Mesenchymal stem cell (in vitro differentiated cells and primary cell): ENCODE measurements around the gene GRAMD1B.

Source experiments
- DNase-seq: peaks from one replicate; pipeline ENCODE4 v3.0.0-alpha.2; 2013
- H2AFZ ChIP-seq: one replicate; pipeline ENCODE4 v1.6.1; 2013; ENCODE audit warnings: low read depth, mild to moderate bottlenecking, control low read depth, inconsistent platforms, low read length, moderate library complexity
- H2AK5ac ChIP-seq: 2 replicates; pipeline ENCODE4 v1.6.1; 2013; ENCODE audit warnings: low read length, moderate library complexity, mild to moderate bottlenecking, inconsistent platforms; ENCODE audit not compliant: severe bottlenecking
- H2BK120ac ChIP-seq: one replicate; pipeline ENCODE4 v1.6.1; 2013; ENCODE audit warnings: low read depth, mild to moderate bottlenecking, inconsistent platforms, low read length, moderate library complexity
- H2BK12ac ChIP-seq, 2 experiments: one replicate each; pipeline ENCODE4 v1.6.1; 2013; ENCODE audit warnings: inconsistent platforms in 2 of 2, low read length in 2 of 2, mild to moderate bottlenecking in 2 of 2, moderate library complexity in 2 of 2, control low read depth in 1 of 2
- H2BK15ac ChIP-seq: one replicate; pipeline ENCODE4 v1.6.1; 2013; ENCODE audit warnings: mild to moderate bottlenecking, low read depth, inconsistent platforms; ENCODE audit not compliant: poor library complexity, severe bottlenecking
- H2BK5ac ChIP-seq: 2 replicates; pipeline ENCODE4 v1.6.1; 2013; ENCODE audit warnings: low read depth, mild to moderate bottlenecking, low read length, control low read depth, inconsistent platforms; ENCODE audit not compliant: poor library complexity, severe bottlenecking
- H3K14ac ChIP-seq, 2 experiments: one replicate each; pipeline ENCODE4 v1.6.1; 2013; ENCODE audit warnings: inconsistent platforms in 2 of 2, low read length in 2 of 2, control low read depth in 1 of 2, mild to moderate bottlenecking in 1 of 2, moderate library complexity in 1 of 2
- H3K18ac ChIP-seq, 2 experiments: one replicate each; pipeline ENCODE4 v1.6.1; 2013; ENCODE audit warnings: inconsistent platforms in 2 of 2, low read length in 2 of 2, control low read depth in 1 of 2, low read depth in 1 of 2, mild to moderate bottlenecking in 1 of 2
- H3K23ac ChIP-seq, 2 experiments: one replicate each; pipeline ENCODE4 v1.6.1; 2013; ENCODE audit warnings: inconsistent platforms in 2 of 2, low read length in 2 of 2, mild to moderate bottlenecking in 2 of 2, moderate library complexity in 2 of 2, control low read depth in 1 of 2
- H3K27ac ChIP-seq: 2 replicates; pipeline ENCODE4 v1.5.1; 2013; ENCODE audit warnings: mild to moderate bottlenecking, moderate library complexity, low read length, control low read depth, inconsistent platforms; ENCODE audit not compliant: poor library complexity, severe bottlenecking
- H3K27me3 ChIP-seq, 2 experiments: 2 replicates each; pipeline versions ENCODE4 v1.6.1 to v1.7.0; 2013; ENCODE audit warnings: low read length in 2 of 2, mild to moderate bottlenecking in 2 of 2, moderate library complexity in 2 of 2, control low read depth in 1 of 2, inconsistent platforms in 1 of 2; ENCODE audit not compliant: control insufficient read depth in 1 of 2, insufficient read depth in 1 of 2
- H3K36me3 ChIP-seq, 2 experiments: 2 replicates each; pipeline versions ENCODE4 v1.6.1 to v1.7.0; 2013; ENCODE audit warnings: low read length in 2 of 2, control low read depth in 1 of 2, inconsistent platforms in 1 of 2, low read depth in 1 of 2, mild to moderate bottlenecking in 1 of 2; ENCODE audit not compliant: insufficient read depth in 2 of 2, control insufficient read depth in 1 of 2
- H3K4ac ChIP-seq, 2 experiments: one replicate each; pipeline ENCODE4 v1.6.1; 2013; ENCODE audit warnings: inconsistent platforms in 2 of 2, low read length in 2 of 2, mild to moderate bottlenecking in 2 of 2, moderate library complexity in 2 of 2, control low read depth in 1 of 2, low read depth in 1 of 2
- H3K4me1 ChIP-seq: 2 replicates; pipeline ENCODE4 v1.6.1; 2013; ENCODE audit warnings: low read depth, low read length, control low read depth; ENCODE audit not compliant: control insufficient read depth, insufficient read depth
- H3K4me2 ChIP-seq: 2 replicates; pipeline ENCODE4 v1.6.1; 2013; ENCODE audit warnings: low read length, mild to moderate bottlenecking, inconsistent platforms; ENCODE audit not compliant: poor library complexity, severe bottlenecking
- H3K4me3 ChIP-seq, 2 experiments: 2 replicates each; pipeline versions ENCODE4 v1.5.1 to v1.7.0; 2013; ENCODE audit warnings: low read length in 2 of 2, mild to moderate bottlenecking in 2 of 2, control low read depth in 1 of 2, low read depth in 1 of 2; ENCODE audit not compliant: insufficient read depth in 1 of 2
- H3K79me1 ChIP-seq: replicated peaks from 2 replicates; pipeline ENCODE4 v1.6.1; 2013; ENCODE audit warnings: mild to moderate bottlenecking, control low read depth, low read length, inconsistent platforms; ENCODE audit not compliant: poor library complexity, severe bottlenecking
- H3K9ac ChIP-seq: 2 replicates; pipeline ENCODE4 v1.7.0; 2013; ENCODE audit warnings: mild to moderate bottlenecking, low read length, moderate library complexity
- H3K9me3 ChIP-seq: 2 replicates; pipeline ENCODE4 v1.7.0; 2013; ENCODE audit warnings: mild to moderate bottlenecking, low read length; ENCODE audit not compliant: control insufficient read depth
- H4K8ac ChIP-seq: one replicate; pipeline ENCODE4 v1.6.1; 2013; ENCODE audit warnings: inconsistent platforms, mild to moderate bottlenecking, low read length, moderate library complexity
- H4K91ac ChIP-seq: one replicate; pipeline ENCODE4 v1.6.1; 2013; ENCODE audit warnings: mild to moderate bottlenecking, low read length, inconsistent platforms
- WGBS: methylation state at CpG from one replicate; pipeline ENCODE4 v1.1.7; 2013; ENCODE audit warnings: mixed read lengths; 5-methylcytosine and 5-hydroxymethylcytosine counted together

GRAMD1B gene

GRCh38 chr11:123521001-123521400, 90.9 kb downstream of the GRAMD1B start:
- Histone ChIP-seq H2BK15ac (no peak overlapping the region), H3K23ac (no peak overlapping the region), H3K27ac (no peak overlapping the region), H3K14ac (no peak overlapping the region), H3K4ac (no peak overlapping the region), H3K27me3 (peaks cover 0 to 8% of the 10 kb centered on the region in 2 experiments), H3K4me3 (no peak overlapping the region), H3K9ac (no peak overlapping the region), H2AK5ac (no peak overlapping the region), H3K4me2 (no peak overlapping the region), H4K91ac (no peak overlapping the region), H3K9me3 (no peaks in the 10 kb centered on the region), H3K79me1 (no peaks in the 10 kb centered on the region), H2BK5ac (no peak overlapping the region), H2BK12ac (no peak overlapping the region), H3K18ac (no peak overlapping the region), H2BK120ac (no peak overlapping the region), H3K4me1 (peaks cover 7% of the 10 kb centered on the region), H2AFZ (no peak overlapping the region), H4K8ac (no peak overlapping the region), H3K36me3 (no peaks in the 10 kb centered on the region)
- no peak for DNase-seq
- WGBS, result 100% methylated on average over 1 of the region's 3 CpGs

- Histone ChIP-seq H2BK5ac (no peak overlapping the region), H3K9me3 (no peaks in the 10 kb centered on the region), H2BK15ac (no peak overlapping the region), H3K18ac (no peak overlapping the region), H2AK5ac (no peak overlapping the region), H2AFZ (no peak overlapping the region), H3K4ac (no peak overlapping the region), H4K91ac (no peak overlapping the region), H3K23ac (no peak overlapping the region), H4K8ac (no peak overlapping the region), H3K36me3 (no peaks in the 10 kb centered on the region), H3K14ac (no peak overlapping the region), H3K27me3 (peaks cover 0 to 8% of the 10 kb centered on the region in 2 experiments), H2BK120ac (no peak overlapping the region), H3K27ac (no peak overlapping the region), H2BK12ac (no peak overlapping the region), H3K9ac (no peak overlapping the region), H3K4me1 (peaks cover 7% of the 10 kb centered on the region), H3K4me2 (no peak overlapping the region), H3K79me1 (no peaks in the 10 kb centered on the region), H3K4me3 (no peak overlapping the region)
- WGBS, result 95% methylated on average over 2 of the region's 3 CpGs
- DNase-seq, result no peak
Observed at GRCh38 chr11:123521930-123522329, 91.9 kb downstream of the GRAMD1B start.

- H3K18ac ChIP-seq, result no peak overlapping the region
- H3K23ac ChIP-seq, result no peak overlapping the region
- H3K9me3 ChIP-seq, result no peaks in the 10 kb centered on the region
- H3K4me1 ChIP-seq, result peaks cover 7% of the 10 kb centered on the region
- H2BK12ac ChIP-seq, result no peak overlapping the region
- H2BK5ac ChIP-seq, result no peak overlapping the region
- H2BK15ac ChIP-seq, result no peak overlapping the region
- H4K8ac ChIP-seq, result no peak overlapping the region
- peaks cover 0 to 8% of the 10 kb centered on the region in 2 experiments for H3K27me3 ChIP-seq
- no peak overlapping the region for H2BK120ac ChIP-seq
- H3K9ac ChIP-seq, result no peak overlapping the region
- no peak overlapping the region for H3K14ac ChIP-seq
- no peak overlapping the region for H3K4ac ChIP-seq
- H4K91ac ChIP-seq, result no peak overlapping the region
- no peak for DNase-seq
- H2AK5ac ChIP-seq, result no peak overlapping the region
- no peak overlapping the region for H2AFZ ChIP-seq
- H3K4me3 ChIP-seq, result no peak overlapping the region
- H3K36me3 ChIP-seq, result no peaks in the 10 kb centered on the region
- no peaks in the 10 kb centered on the region for H3K79me1 ChIP-seq
- H3K4me2 ChIP-seq, result no peak overlapping the region
- no peak overlapping the region for H3K27ac ChIP-seq
- WGBS, result 73% methylated on average over 2 of the region's 2 CpGs
Observed at GRCh38 chr11:123523539-123523938, 93.5 kb downstream of the GRAMD1B start.

- Histone ChIP-seq H3K4me2 (no peak overlapping the region), H2AK5ac (no peak overlapping the region), H3K18ac (no peak overlapping the region), H3K79me1 (no peaks in the 10 kb centered on the region), H3K36me3 (no peaks in the 10 kb centered on the region), H3K4me3 (peak overlapping the region; percentile 4 to 76), H2BK15ac (no peak overlapping the region), H3K9ac (peak overlapping the region; percentile 64), H4K8ac (peak overlapping the region; percentile 42), H2AFZ (no peak overlapping the region), H2BK120ac (no peak overlapping the region), H3K9me3 (no peaks in the 10 kb centered on the region), H3K4me1 (no peaks in the 10 kb centered on the region), H3K23ac (no peak overlapping the region), H3K27me3 (peaks cover 0 to 8% of the 10 kb centered on the region in 2 experiments), H3K27ac (no peak overlapping the region), H4K91ac (no peak overlapping the region), H2BK12ac (no peak overlapping the region), H3K4ac (no peak overlapping the region), H2BK5ac (no peak overlapping the region), H3K14ac (no peak overlapping the region)
- 77% methylated on average over 7 of the region's 7 CpGs for WGBS
- DNase-seq, result no peak
Observed at GRCh38 chr11:123525097-123525496, 95.0 kb downstream of the GRAMD1B start.
